Putamen (tissue), 1 donor: ENCODE measurements around the gene BARX1.
"Not testable (repeated sequence)": the region's sequence is repeated elsewhere in the genome, so short reads cannot be mapped to it uniquely, and the experiment has no call there.

Experiments used
- DNase-seq: peaks from one replicate; pipeline ENCODE4 v3.0.0-alpha.2; 2016; ENCODE audit warnings: low spot score

Gene BARX1

DNA sequence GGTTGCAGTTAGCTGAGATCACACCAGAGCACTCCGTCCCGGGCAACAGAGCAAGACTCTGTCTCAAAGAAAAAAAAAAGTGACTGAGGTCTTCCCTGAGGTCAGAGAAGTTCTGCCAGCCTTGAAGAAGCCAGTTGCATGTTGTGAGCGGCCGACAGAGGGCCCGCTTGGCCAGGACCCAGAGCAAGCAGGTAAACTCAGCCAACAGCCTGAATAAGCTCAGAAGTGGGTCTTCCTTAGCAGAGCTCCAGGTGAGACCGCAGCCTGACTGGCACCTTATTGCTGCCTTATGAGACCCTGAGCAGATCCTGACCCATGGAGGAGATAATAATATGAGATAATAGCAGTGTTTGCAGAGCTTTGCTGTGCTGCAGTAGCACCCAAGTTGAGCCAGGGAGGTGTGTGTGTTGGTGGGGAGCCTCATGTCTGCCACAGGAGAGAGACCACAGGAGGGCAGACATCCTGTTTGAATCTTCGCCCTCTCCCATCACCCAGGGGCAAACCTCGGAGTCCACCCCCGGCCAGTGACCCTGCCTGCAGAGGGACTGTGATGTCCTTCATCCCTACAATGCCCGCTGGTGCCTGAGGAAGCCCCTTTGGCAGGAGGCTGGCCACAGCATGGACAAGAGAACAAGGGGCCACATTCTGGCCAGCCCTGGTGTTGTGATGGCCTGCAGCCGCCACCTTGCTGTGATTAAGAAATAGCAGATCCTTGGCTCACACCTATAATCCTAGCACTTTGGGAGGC, 10.8 kb upstream of the BARX1 start:
- DNase-seq: no peak

DNA sequence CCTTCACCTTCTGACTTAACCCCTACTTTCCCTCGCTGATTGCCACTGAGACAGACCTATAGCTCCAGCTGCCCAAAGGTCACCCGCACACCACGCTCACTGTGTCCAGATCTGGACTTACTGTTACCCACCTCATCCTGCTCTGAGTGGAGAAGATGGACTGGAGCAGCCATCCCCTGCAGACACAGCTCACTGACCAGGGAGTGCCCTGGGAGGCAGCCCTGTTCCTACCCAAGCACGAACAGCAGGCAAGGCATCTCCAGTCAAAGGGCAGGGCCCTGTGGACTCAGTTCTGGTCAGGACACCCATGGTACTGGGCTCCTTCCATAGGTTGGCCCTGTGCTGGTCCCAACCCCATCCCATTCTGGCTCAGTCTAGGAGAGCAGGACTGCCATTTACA, 9.5 kb upstream of the BARX1 start:
- DNase-seq: no peak

DNA sequence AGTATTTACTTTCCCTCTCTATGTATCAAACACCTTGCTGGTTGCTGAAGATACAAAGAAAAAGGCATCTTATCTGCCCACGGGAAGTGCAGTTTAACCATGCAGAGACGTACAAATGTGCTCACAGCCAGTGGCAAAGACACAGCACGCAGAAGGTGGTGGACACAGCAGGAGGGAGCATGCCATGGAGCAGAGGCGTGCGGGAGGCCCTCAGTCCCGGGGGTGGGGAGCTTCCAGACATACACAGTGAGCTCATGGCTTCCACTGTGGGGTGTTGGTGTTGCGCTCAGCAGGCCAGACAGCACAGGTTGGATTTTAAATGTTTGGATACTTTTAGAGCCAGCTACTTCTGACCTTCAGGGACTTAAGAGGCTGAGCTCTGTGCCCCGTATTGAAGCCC, 8.8 kb upstream of the BARX1 start:
- DNase-seq: no peak

DNA sequence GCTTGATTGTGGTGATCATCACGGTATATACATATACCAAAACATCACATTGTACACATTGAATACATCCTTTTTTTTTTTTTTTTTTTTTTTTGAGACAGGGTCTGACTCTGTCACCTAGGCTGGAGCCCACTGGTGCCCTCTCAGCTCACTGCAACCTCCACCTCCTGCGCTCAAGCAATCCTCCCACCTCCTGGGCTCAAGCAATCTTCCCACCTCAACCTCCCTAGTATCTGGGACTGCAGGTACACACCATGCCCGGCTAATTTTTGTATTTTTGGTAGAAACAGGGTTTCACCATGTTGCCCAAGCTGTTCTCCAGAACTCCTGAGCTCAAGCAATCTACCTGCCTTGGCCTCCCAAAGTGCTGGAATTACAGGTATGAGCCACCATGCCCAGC, 8.3 kb upstream of the BARX1 start:
- DNase-seq: not testable (repeated sequence)

DNA sequence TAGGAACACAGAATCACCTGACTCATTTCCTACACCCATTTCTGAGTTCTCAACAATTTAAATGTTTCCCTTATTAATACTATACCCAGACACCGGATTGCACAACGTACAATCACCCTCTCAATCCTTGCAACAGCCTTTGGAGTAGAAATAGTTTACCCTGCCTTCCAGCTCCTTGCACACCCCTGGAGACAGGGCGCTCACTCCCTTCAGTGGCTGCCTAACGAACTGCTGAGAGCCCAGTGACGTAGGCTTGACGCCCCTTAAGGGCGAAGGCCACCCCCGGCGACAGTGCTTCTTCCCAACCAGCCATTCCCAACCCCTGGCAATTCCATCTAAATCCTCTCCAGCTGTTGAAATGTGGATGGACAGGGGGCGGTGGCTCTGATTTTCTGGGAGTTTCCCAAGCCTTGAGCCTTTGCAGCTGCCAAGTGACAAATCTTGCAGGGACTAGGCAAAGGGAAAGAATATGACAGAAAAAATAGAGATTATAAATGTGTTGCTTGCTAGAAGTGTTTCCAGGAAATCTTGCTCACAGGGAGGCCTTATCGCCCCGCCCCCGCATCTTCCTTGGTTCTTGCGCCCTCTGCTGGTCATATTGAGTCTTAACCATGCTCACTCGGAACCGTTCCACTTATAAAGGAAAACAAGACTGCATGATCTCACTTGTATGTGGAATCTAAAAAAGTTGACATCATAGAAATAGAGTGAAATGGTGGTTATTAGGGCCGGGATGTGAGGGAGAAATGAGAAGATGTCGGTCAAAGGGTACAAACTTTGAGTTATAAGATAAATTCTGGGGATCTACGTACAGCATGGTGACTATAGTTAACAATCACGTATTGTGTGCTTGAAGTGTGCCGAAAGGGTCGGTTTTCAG, 7.6 kb upstream of the BARX1 start:
- peak; percentile 76 for DNase-seq

DNA sequence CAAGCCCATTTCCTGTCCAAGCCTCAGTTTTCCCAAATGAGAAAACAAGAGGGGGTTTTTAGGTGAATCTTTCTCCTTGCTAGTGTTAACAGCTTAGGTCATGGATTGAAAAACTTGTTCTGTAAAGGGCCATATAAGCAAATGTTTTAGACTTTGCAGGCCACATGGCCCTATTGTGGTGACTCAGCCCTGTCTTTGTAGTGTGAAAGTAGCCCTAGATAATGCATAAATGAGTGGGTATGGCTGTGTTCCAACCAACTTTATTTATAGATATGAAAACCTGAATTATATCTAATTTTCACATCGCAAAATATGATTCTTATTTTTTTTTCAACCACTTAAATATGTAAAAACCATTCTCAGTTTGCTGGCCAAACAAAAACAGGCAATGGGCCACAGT, 6.9 kb upstream of the BARX1 start:
- DNase-seq: no peak

DNA sequence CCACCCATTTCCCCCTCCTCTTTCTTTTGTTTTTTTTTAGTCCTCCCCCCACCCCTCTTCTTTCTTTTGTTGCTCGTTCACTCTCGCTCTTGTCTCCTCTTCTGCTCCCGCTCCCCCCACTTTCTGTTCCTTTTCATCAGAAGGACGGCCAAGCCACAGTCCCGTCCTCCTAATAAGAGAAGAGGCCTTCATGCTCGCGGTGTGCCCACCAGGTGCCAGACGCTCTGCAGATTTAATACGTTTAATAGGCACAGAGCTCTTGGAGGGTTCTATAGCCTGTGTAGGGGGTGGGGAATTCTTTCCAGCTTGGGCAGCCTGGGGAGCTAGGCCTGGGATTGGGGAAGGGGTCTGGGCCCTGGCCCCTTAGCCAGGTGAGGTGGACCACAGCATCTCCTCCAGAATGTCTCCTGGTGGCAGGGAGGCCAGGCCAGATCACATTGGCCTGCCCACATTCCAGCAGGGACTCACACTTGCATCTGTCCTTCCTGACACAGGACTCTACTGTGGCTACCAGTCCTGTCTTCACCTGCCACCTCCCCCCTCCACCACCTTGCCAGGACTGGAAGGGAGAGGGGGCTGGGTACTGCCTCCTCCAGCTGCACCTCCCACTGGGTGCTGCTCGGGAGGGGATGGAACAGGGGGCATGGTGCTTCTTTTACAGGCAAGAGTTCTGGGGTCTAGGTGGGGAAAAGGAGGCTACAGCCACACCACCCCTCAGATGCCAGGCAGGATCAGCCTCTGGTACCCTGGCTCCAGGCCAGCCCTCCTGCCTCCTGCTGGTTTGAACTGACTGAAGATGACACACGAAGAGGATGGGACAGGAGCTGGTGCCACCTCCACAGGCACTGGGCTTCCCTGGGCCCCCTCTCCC, 6.1 kb upstream of the BARX1 start:
- no peak for DNase-seq

DNA sequence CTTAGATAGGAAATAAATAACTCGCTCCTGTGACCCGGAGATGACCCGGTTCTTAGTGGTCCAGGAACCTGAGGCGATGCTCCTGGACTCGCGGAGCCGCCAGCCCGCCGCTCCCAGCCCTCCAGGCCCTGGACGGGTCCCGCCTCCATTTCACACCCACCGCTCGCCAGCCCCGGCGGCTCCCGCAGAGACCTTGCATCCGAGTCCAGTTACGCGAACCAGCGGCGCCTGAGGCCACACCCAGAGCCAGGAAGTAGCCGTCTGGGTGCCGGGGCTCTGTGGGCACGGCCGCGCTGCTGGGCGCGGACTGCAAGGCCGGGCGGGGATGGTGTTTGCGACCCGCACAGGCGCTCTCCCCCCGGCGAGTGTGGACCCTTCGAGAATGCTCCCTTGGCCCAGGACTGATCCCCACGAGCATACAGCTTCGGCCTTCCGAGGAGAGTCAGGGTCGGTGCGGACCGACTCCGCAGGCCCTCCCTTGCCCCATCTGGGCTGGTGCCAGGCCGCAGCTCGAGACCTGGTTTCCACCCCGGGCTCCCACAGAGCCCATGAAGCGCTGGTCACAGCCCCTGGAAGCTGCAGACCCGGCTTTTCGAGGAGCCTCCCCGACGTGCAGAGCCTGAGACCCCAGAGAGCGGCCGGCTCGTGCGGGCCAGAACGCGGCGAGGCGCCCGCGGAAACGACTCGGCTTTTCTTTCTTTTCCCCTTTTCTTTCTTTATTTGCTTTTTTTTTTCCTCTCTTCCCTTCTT, 5.2 kb upstream of the BARX1 start:
- DNase-seq: no peak

DNA sequence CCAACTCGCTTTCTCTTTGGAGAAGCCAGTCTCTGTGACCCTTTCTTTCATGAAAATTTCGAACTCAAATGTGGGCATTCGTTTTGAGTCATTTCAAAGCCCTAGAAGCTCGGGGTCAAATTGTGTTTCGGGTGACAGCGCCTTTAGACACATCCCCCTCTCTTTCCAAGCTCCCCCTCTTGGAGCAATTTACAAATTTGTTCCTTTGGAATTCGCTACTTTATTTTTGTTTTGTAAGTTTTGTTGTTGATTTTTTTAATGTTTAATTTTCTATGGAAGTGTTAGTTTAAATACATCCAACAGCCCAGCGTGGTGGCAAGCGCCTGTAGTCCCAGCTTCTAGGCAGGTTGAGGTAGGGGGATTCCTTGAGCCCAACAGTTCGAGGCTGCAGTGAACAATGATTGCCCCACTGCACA, 4.6 kb upstream of the BARX1 start:
- no peak for DNase-seq

DNA sequence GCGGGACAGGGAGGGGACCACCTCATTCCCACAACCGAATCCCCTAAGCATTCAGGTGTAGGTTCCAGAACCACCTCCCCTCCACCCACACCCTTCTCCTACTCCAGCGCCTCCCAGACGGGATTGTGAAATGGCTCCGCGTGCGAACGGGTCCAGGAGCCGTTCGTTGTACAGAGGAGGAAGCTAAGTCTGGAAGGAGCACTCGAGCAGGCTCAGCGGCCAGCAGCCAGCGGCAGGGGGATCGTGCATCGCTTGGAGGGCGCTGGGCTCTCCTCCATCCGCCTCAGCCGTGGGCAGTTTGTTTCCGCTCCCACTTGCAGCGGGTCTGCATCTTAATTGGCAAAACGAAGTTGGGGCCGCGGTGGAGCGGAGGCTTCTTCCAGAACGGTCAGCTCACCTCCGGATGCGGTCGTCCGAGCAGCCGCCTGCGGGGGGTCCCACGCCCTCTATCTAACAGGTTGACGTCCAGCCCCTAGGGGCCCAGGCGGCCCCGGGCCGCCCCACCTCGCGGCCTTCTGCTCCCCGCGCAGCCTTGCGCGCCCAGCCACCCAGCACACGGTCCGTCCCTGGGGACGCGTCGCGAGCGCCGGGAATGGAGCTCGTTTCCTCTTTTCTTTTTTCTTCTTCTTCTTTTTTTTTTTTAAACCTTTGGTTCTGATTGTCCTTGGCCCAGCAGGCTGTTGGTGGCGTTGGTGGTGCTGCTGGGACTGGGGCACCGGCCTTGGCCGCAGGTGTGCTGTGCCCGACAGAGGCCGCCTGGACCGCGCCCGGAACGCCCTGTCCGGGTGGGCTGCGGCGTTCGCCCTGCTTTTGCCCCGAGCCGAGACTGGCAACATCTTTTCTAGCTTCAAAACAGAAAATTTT, 3.9 kb upstream of the BARX1 start:
- DNase-seq: no peak

DNA sequence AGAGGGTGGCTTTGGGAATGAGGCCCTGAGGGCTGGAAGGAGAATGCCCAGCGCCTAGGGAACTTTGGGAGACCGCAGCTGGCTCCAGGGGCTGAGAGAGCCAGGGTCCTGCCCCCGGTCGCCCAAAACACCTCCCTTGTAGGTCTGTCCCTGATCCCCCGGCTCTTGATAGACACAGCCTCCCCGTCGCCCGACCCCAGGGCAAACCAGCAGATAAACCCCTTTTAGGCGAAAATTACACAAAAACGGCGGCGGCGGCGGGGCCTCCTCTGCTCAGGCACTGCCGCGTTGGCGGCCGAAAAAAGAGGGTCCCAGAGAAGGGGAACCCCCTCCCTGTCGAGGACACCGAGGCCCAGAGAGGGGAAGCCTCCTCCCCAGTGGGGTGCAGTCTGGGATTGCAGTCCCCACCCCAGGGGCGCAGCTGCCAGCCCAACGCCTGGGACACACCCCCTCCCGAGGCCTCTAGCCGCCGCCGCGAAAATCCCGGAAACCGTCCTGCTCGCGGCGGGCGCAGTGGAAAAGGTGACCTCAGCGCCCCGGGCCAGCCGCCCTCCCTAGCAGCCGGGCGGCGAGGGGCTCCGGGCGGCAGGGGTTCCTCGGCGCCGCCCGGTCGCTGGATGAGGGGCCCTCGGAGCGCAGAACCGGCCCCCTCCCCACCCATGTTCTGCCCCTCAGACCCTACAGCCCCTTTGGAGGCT, 3.1 kb upstream of the BARX1 start:
- DNase-seq: no peak

DNA sequence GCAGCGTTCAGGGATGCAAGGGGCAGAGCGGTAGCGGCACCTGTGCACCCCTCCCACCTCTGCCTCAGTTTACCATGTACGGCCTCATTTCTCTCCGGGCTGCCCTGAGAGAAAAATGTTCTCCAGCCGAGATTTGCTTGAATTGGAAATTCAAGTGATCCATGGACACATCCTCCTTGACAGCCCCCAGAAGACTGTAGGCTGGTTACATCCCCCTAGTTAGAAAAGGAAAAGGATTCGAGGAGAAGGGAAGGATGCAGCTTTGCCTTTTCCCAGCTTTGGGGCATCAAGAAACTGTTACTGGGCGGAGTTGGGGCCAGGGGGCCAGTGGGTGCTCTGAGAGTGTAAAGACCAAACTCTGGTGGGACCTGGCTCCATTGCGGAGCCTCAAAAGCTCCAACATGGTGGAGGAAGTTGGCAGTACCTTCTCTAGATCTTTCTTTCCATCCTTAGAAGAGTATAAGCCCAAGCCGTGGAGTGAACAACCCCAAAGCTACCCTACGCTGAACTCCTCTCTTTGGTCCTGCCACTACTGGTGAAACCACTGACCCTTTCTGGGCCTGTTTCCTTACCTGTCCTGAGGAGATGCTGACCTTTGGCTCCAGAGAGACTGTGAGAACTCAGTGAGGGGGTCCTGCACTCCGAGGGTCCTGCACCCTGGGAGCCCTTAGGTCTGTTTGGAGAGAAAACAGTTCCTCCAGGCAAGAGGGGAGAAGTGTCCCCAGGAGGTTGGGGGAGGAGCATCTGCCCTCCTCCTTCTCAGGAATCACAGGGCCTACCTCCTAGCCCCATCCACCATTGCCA, 1.0 kb upstream of the BARX1 start:
- DNase-seq: no peak

DNA sequence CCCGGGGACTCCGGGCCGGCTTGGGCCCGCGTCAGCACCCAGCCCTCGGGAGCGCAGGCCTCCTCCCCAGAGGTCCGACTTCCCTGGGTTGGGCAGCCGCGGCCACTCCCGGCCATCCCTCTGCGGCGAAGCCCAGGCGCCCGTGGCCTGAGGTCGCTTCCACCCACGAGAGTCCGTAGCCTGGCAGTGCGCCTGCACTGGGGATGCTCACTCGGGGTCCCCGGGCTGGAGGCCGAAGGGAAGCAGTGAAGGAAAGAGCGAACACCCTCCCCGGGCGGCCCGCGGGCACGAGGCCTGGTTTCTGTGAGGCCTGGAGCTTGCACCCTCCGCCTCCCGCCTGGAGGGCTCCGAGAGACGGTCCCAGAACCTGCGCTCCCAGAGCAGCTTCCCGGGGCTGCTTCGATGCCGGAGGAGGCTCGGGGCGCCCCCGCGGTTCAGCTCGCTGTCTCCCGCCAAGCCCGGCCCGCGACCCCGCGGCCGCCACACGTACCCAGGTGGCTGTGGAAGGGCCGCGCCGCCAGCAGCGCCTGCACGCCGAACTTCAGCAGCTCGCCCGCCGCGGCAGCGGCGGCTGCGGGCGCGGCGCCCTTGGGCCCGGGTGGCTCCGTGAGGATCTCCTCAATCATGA, 607 bp downstream of the BARX1 start:
- DNase-seq: no peak

DNA sequence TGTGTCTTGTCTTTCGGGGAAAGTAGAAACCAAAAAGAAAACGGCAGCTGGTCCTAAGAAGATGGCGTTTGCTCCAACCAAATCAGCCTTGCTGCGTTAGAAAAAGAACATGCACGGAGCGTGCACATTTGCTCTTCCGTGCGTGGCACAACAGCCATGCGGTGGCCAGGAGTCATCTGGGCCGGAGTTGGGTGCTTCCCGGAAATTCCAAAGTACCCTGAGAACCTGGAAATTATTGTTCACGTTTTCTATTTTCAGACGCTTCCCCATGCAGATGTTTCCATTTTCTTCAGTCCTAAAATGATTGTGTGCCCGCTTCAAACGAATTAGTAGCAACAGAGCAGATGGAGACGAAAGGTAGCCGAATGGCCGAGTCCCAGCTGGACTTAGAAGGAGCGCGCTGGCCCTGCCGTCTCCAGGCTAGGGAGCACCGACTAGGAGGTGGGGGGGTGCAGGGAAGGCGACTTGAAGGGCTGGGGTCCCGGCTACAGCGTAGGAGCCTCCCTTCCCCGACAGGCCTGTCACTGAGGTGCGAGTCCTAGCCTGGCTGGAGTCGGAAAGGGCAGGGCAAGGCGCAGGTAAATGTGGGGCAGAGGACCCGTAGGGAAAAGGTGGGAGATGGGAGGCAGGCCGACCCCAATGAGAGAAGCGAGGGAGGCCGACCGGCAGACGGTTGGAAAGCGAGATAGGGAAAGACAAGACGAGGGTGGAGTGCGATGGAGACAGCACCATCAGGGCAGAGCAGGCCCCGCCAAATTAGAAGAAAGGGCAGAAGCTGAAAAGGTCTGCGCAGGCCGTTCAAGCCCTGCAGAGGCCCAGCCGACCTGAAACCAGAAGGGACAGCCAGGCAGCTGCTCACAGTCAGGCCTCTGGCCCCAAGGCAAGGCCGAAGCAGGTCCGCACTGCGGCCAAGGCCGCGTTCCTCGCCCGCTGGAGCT, 1.4 kb downstream of the BARX1 start:
- DNase-seq: no peak

DNA sequence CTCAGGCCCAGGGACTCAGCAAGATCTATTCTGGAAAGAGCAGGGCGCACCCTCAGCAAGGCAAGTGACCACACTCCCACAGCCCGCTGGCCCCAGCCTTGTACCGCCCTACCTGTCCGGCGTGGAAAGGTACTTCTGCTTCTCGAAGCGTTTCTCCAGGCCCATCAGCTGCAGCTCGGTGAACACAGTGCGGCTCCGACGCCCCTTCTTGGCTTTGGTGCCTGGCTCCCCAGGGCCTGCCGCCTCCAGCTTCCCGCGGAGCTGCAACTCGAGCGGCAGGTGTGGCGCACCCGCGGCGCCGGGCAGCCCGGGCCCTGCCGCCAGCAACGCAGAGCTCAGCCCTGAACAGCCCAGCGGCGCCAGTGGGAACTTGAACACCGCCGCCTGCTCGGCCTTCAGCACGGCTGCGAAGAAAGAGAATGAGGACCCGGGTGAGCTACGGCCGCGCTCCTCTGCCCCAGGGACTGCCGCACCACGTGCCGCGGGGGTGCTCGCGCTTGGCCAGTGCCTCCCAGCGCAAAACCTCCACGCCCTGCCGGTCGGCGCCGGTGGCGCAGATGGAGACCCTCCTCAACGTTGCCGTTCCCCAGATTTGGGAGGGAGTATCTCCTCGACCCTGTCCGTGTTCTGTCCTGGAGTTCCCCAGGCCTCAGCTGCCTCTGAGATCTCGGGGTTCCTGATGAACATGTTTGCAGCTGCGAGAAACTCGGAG, 2.2 kb downstream of the BARX1 start:
- DNase-seq: no peak

DNA sequence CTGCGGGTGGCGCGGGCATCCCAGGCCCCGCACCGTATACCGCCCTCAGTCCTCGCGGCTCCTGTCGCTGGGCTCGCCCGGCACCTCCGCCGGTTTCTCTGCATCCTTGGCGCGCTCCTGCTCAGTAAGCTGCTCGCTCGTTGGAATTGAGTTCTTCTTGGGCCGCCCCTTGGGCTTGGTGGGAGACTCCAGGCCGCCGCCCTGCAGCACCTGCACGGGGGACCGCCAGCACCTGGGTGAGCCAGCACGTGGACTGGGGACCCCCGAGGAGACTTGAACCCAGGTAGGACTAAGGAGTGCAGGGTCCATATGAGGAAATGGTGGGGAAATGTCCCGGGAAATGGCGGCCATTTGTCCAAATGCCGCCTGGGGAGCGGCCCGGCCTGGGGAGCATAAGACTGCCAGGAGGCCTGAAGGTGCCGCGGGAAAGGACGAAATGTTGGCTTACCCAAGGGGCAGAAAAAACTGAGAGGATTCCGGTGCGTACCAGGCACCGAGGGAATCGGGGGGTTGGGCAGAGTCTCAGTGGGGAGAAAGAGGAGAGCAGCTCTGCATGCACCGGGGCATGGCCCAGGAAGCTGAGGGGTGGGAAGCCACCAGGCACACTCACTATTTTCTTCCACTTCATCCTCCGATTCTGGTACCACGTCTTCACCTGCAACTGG, 2.9 kb downstream of the BARX1 start:
- DNase-seq: no peak
